Colonic mucosa (tissue), 4 donors: ENCODE results near the gene PSMG3. TPM values are rescaled to one million over a fixed set of nuclear protein-coding genes. Genes with fewer than 3 reads are reported as not detected.

Experiments used
- DNase-seq: peaks from one replicate; pipeline ENCODE4 v3.0.0-alpha.2; 2020
- H3K27ac ChIP-seq: fragments of 200-600 bp; one replicate; pipeline ENCODE4 v1.8.0; 2021
- H3K27me3 ChIP-seq: fragments of 200-600 bp; one replicate; pipeline ENCODE4 v1.8.0; 2021
- H3K36me3 ChIP-seq: fragments of 200-600 bp; one replicate; pipeline ENCODE4 v1.8.0; 2021
- H3K4me1 ChIP-seq: fragments of 200-600 bp; one replicate; pipeline ENCODE4 v1.8.0; 2021; ENCODE audit warnings: mild to moderate bottlenecking
- H3K4me3 ChIP-seq: fragments of 200-600 bp; one replicate; pipeline ENCODE4 v1.8.0; 2021
- H3K9ac ChIP-seq, 2 donors: one replicate each; pipeline ENCODE4 v1.7.0; 2013; ENCODE audit warnings: control low read depth in 2 of 2, low read depth in 2 of 2, low read length in 2 of 2
- H3K9me3 ChIP-seq: fragments of 200-600 bp; one replicate; pipeline ENCODE4 v1.8.0; 2021
- intact Hi-C: fragments of 100-400 bp; cut with DNase I; formaldehyde crosslinking; loops from one replicate; pipeline ENCODE4 v1.14.1; 2022
- total RNA-seq, 2 donors: library from RNA; stranded (reverse); fragmentation: NEBNext Ultra II Directional in 1 of 2; extraction: Animal tissue kit (Norgen Biotek cat#: 25700) in 1 of 2; gene quantifications; one replicate each; pipeline ENCODE4 v1.2.1, GENCODE V29; 2021
- TF ChIP-seq, protein P1 (sequence below): fragments of 200-600 bp; IDR thresholded peaks from one replicate; pipeline ENCODE4 v1.8.0; 2022; ENCODE audit warnings: antibody characterized with exemption, mild to moderate bottlenecking
- donor health status: healthy.
- donor health status: DM: no; HTN: no; CAD: no.
- donor health status: DM: no; HTN: no; CAD: no.

PSMG3 gene
- total RNA-seq, 2 donors from 2014 or later = 28.7 to 45.8 TPM

DNA sequence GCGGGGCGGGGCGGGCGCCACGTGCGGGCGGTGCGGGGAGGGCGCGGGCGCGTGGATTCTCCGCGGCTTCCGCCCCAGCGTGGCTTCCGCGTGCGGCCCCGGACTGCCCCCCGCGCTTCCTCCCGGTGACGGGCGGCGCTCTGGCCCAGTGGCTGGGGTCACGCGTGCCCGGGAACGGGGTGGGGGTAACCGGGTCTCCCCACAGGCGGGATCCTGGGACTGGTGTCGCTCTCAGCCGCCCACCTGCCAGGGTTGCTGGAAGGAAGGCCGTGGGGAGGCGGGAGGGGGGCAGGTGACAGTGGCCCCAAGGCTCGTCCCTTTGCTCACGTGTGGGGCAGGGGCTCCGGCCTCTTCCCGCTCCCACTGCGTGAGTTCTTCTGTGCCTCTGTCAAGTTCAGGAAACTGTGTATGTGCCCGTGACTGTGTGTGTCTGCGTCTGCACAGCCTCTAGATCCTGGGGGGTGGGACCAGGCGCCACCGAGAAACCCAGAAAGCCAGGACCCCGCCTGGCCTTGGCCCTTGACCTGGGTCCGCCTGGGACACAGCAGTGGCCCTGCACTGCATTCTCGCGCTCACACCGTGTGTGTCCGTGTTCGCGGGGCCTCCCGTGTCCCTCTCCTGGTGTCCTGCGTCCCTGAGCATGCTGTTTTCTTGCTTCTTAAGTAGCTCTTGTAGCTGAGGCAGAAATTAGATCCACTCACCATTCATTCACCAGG, 38.4 kb downstream of the PSMG3 start:
- Histone ChIP-seq H3K9me3 (no peaks in the 10 kb centered on the region), H3K27me3 (no peaks in the 10 kb centered on the region), H3K36me3 (no peaks in the 10 kb centered on the region), H3K4me1 (peaks cover 15% of the 10 kb centered on the region), H3K9ac (peak overlapping the region; percentile 77 to 91), H3K4me3 (peak overlapping the region; percentile 52), H3K27ac (peak overlapping the region; percentile 100)
- DNase-seq = peak; percentile 58
- intact Hi-C loops = no loop called here
- TF ChIP-seq, protein P1, sequence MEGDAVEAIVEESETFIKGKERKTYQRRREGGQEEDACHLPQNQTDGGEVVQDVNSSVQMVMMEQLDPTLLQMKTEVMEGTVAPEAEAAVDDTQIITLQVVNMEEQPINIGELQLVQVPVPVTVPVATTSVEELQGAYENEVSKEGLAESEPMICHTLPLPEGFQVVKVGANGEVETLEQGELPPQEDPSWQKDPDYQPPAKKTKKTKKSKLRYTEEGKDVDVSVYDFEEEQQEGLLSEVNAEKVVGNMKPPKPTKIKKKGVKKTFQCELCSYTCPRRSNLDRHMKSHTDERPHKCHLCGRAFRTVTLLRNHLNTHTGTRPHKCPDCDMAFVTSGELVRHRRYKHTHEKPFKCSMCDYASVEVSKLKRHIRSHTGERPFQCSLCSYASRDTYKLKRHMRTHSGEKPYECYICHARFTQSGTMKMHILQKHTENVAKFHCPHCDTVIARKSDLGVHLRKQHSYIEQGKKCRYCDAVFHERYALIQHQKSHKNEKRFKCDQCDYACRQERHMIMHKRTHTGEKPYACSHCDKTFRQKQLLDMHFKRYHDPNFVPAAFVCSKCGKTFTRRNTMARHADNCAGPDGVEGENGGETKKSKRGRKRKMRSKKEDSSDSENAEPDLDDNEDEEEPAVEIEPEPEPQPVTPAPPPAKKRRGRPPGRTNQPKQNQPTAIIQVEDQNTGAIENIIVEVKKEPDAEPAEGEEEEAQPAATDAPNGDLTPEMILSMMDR = no peak

DNA sequence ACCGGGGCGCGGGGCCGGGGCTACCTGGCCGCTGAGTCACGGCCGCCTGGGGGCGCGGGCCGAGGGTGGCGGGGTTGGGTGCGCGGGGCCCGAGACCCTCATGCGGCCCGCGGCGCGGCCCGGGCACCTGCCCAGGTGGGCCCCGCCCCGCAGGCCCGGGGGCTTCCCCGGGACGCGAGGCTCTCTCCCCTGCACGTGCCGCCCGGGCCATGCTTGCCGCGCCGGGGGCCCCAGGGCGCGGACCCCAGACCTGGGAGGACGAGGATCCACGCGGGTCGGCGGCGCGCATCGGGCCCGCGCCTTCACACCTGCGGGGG, 38.9 kb downstream of the PSMG3 start:
- Histone ChIP-seq H3K27ac (peak overlapping the region; percentile 100), H3K27me3 (no peaks in the 10 kb centered on the region), H3K9ac (peak overlapping the region in 1 of 2 donors; percentile 77), H3K9me3 (no peaks in the 10 kb centered on the region), H3K36me3 (no peaks in the 10 kb centered on the region), H3K4me1 (peaks cover 12% of the 10 kb centered on the region), H3K4me3 (peak overlapping the region; percentile 52)
- DNase-seq = no peak
- TF ChIP-seq, protein P1 = no peak
- intact Hi-C loops = no loop called here

DNA sequence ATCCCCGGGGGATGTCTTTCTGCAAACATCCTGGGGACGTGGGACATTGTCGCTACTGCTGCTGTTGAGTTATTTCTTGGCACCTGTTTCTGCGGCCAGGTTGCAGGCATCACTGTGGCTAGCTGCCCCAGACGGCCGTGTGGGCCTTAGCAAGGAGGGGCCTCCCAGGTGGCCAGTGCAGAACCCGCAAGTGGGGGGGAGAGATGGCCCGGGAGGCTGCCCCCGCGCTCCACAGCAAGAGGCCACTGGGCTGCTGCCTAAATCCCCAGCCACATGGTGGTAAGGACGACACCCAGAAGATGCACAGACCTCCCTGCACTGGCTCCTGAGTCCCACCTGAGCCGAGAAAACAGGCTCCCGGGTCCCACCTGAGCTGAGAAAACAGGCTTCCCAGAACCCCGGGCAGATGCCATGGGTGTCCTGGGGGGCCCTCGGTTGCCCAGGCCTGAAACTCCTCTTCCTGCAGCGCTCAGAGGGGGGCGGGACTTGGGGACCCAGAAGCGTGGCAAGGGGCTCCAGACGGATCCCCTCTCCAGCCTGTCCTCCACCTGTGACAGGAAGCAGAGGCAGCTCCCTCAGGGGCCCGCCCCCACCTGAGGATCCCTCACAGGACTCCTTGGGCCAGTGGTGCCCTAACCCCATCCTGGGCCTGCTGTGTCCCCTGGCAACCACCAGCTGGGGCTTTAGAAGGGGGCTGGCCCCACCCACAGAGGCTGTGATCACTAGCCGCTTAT, 40.3 kb downstream of the PSMG3 start:
- no peaks in the 10 kb centered on the region for H3K27me3 ChIP-seq
- no peaks in the 10 kb centered on the region for H3K9me3 ChIP-seq
- no peak overlapping the region for H3K4me3 ChIP-seq
- no peak for DNase-seq
- peaks cover 12% of the 10 kb centered on the region for H3K4me1 ChIP-seq
- H3K36me3 ChIP-seq = no peaks in the 10 kb centered on the region
- intact Hi-C loops = no loop called here
- H3K27ac ChIP-seq = no peak overlapping the region
- no peak overlapping the region for H3K9ac ChIP-seq
- TF ChIP-seq, protein P1 = no peak

DNA sequence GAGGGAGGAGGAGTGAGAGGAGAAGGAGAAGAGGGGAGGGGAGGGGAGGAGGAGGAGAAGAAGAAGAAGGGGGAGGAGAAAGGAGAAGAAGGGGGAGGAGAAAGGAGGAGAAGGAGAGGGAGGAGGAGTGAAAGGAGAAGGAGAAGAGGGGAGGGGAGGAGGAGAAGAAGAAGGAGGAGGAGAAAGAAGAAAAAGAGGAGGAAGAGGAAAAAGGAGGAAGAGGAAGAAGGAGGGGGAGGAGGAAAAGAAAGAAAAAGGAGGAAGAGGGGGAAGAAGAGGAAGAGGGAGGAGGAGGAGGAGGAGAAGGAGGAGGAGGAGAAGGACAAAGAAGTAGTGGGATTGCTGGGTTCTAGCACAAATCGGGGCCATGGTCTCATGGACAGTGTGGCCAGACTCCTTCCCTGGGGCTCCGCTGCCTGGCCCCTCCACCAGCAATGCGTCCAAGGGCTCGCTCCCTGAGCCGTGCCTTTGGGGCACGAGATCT, 43.5 kb downstream of the PSMG3 start:
- Histone ChIP-seq H3K27ac (no peak overlapping the region), H3K9ac (no peak overlapping the region), H3K4me1 (no peaks in the 10 kb centered on the region), H3K4me3 (no peak overlapping the region), H3K36me3 (no peaks in the 10 kb centered on the region), H3K27me3 (no peaks in the 10 kb centered on the region), H3K9me3 (no peaks in the 10 kb centered on the region)
- intact Hi-C loops = no loop called here
- TF ChIP-seq, protein P1 = no peak
- DNase-seq = no peak

DNA sequence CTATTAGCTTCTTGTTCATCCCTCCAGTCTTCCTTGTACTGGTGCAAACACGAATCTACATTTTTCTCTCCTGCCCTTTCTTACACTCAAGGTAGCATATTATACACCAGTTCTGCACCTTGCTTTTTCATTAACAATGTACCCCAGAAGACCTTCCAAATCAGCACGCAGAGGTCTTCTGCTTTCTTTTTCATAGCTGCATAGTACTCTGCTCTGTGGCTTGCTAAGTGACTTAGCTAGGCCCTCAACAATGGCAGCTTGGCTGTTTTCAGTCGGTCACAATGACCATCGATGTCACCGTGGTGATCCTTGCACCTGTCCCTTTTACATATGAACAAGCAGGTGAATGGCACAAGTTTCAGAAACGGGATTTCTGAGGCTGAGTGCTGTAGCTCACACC, 44.4 kb downstream of the PSMG3 start:
- H3K36me3 ChIP-seq = no peaks in the 10 kb centered on the region
- no peak overlapping the region for H3K4me3 ChIP-seq
- H3K27ac ChIP-seq = no peak overlapping the region
- TF ChIP-seq, protein P1 = no peak
- no peak overlapping the region for H3K9ac ChIP-seq
- H3K9me3 ChIP-seq = no peaks in the 10 kb centered on the region
- DNase-seq = no peak
- intact Hi-C loops = no loop called here
- H3K4me1 ChIP-seq = no peaks in the 10 kb centered on the region
- H3K27me3 ChIP-seq = no peaks in the 10 kb centered on the region
